Measurements from ENCODE around the gene TUBB6.

TUBB6 gene

DNA sequence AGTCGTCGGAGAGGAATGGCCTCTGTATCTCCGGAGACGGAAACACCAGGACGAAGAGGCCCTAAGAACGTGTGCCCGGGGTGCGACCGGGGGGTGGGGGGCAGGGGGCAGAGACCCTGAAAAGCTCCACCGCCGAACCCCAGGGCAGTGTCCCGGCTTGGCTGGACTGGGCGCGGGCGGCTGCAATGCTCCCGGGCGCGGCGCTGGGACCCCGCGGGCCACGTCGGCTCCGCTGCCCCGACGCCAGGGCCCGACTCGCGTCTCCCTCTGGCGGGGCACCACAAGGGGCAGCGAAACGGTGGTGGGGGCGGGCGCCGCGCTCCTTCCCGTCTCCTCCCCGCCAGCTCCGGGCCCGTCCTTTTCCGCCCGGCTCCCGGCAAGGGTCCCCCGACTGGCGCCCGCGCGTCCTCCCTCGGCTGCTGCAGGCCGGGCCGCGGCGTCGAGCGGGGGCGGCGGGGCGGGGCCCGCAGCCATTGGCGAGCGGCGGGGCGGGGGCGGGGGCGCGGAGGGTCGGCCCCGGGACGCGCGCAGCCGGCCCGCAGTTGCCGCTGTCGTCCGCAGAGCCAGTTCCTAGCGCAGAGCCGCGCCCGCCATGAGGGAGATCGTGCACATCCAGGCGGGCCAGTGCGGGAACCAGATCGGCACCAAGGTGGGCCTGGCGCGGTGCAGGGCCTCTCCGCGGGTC lies at the start of gene TUBB6:
TUBB6 (plus strand) TSS at position 541 of the 685 bp plus-strand sequence; CDS start at position 593, 52 bp downstream.
- no peak for DNase-seq (ENCODE audit: low read depth)

DNA sequence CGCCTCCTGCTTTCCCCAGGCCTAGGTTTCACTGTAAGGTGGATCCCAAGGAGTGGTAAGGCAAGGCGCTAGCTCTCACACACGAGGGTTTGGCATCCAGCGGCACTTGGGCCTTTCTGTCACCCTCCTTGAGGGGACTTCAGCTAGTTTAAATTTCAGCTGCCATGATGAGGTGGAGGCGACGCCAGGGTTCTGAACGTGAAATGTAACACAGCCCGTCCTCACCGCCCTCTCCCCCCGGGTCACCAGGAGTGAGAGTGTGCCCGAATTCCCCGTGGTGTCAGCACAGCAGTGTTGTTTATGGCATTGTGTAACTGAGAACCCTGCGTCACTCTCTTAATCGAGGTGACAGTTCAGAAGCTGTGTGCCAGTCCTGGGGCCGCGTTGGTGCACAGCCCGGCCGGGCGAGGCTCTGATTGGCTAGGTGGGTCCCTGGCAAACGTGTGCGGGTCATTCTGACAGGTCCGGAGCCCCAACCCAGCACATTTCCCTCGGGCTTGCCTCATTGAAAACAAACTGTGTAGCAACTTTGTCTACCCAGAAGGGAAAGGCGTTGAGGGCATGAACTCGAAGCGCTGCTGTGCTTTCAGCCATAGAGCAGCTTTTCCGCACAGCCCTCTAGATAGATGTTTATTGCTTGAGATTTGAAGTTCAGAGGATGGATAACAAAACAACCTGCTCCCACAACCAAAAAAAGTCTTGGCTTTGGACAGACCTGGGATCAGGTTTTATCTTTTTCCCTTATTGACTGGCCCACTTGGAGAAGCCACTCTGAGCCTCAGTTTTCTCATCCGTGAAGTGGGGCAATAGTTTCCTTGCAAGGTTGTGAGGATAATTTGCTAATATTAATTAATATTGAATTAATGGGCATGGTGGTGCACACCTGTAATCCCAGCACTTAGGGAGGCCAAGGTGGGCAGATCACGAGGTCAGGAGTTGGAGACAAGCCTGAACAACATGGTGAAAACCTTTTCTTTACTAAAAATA lies 49.0 kb upstream of the TUBB6 start:
- no peak for DNase-seq (ENCODE audit: low read depth)

DNA sequence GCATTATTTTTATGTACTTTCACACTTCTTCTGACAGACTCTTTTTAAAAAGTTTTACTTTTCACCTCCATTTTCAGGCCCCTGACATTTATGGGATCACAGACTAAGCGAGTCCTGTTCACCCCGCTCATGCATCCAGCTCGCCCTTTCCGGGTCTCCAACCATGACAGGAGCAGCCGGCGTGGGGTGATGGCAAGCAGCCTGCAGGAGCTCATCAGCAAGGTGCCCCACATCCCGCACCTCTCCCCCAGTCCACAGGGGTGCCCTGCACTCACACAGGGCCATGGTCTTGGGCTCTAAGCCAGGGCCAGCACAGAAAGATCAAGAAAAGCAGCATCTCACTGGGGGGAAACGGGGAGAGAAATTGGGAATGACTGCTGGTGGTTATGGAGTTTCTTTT lies 45.3 kb upstream of the TUBB6 start:
- DNase-seq (ENCODE audit: low read depth): no peak

DNA sequence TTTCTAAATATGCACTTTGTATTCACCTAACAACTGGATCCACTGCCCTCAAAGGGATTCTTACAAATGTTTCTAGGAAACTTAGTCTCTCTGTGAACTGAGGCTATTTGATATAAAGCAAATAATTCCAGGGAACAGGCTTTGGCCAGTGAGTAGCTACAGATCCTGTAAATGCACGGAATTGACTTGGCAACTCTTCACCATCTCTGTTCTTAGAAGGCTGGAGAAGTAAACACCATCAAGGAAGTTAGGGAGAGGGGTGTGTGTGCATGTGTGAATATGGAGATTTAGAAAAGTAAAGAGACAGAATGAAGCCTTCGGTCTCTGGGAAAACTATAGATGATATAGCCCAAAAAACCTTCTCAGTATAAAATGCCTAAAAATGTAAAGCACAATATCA lies 43.2 kb upstream of the TUBB6 start:
- DNase-seq (ENCODE audit: low read depth): no peak

DNA sequence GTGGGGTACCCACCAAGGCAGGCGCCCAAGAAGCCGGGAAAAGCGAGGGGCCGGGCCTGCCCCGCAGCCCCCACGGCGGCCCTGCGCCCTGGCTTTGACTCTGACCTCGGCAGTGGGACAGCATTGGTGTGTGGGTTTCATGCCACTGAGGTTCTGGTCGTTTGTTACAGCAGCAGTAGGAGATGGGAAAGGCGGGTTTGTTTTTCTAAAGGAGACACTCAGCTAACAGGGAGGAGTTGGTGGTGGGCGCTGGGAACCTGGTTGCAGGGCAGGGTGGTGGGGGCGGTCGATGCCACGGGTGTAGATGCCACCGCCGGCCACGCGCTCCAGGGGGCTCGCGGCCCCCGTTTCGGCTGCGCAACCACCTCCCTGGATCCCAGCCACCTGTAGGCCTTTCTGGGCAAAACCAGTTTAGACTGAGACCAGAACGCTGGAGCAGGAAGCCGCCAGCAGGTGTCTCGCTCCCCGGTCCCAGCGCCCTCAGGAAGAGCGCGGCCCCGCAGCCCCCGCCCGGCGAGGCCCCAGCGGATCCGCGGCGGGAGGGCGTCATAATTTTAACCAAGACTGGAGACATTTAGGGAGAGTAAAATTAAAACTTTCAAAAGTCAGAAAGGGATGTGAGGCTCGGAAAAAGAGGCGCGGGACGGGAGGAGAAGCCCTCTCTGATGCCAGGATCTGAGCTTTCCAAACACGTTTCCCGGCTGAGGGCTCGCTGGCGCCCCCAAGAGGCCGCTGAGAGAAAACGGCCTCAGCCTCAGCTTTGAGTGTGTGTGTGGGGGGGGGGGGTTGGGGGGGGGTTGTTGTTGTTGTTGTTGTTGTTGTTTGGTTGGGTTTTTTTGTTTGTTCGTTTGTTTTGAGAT lies 36.4 kb upstream of the TUBB6 start:
- DNase-seq (ENCODE audit: low read depth): no peak

DNA sequence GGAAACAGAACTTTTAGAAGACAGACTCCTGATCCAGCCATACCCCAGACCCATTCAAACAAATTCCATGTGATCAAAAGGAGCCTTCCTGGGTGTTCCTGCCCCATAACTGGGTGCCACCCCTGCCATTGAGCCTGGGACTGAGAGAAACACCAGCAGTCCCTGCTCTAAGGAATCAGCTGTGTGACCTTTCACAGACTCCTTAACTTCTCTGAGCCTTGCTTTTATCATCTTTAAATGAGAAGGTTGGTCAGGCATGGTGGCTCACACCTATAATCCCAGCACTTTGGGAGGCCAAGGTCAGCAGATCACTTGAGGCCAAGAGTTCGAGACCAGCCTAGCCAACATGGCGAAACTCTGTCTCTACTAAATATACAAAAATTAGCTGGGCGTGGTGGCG lies 33.2 kb upstream of the TUBB6 start:
- DNase-seq (ENCODE audit: low read depth): no peak

DNA sequence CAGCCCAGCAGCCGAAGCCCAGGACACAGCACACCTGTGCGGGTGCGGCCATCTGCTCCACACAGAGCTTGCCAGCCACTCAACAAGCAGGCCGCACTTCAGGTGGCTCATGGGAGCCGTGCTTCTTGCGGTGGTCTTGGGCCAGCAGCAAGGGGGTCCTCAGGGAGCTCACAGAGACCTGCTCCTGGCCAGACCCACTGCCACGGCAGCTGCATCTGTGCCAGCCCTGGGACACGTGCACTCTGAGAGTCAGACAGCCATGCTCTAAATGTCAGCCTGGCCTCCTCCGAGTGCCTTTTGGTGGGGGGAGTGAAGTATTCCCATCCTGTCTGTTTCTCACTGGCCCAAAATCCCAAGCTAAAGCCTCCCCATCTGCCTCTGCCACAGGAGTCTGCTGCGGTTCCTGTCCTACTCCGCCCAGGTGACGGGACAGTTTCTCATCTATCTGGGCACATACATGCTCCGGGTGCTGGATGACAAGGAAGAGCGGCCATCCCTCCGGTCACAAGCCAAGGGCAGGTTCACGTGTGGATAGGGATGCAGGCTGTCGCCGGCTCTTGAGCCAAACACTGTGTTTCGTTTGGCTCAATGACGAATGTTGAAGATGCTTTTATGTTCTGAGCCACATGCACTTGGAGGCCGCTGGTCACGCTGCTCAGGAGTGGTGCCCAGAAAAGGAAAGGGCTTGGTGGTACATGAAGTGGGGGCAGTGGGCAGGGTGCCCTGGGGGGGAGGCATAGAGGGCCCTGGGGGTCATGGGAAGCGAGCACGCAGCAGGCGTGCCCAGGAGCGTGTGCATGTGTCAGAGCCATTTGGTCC lies 31.1 kb upstream of the TUBB6 start:
- no peak for DNase-seq (ENCODE audit: low read depth)

DNA sequence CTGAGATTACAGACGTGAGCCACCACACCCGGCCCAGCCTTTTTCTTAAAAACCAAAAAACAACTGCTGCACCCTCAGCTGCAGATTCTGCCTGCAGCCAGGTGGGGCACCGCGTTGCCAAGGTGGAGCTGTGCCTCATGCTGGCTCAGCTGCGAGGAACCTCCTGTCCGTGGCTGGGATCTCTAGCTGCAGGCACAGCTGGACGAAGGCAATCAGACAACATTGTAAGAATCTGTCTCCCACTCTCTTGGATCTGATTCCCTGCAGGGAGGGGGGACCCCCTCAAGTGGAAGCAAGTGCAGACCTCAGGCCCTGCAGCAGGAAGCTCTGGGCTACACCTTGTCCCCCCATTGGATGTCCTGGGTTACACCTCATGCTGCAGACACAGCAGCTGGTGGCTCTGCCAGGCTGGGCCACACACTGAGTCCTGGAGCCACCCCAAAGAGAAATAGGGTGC lies 29.8 kb upstream of the TUBB6 start:
- DNase-seq (ENCODE audit: low read depth): no peak

DNA sequence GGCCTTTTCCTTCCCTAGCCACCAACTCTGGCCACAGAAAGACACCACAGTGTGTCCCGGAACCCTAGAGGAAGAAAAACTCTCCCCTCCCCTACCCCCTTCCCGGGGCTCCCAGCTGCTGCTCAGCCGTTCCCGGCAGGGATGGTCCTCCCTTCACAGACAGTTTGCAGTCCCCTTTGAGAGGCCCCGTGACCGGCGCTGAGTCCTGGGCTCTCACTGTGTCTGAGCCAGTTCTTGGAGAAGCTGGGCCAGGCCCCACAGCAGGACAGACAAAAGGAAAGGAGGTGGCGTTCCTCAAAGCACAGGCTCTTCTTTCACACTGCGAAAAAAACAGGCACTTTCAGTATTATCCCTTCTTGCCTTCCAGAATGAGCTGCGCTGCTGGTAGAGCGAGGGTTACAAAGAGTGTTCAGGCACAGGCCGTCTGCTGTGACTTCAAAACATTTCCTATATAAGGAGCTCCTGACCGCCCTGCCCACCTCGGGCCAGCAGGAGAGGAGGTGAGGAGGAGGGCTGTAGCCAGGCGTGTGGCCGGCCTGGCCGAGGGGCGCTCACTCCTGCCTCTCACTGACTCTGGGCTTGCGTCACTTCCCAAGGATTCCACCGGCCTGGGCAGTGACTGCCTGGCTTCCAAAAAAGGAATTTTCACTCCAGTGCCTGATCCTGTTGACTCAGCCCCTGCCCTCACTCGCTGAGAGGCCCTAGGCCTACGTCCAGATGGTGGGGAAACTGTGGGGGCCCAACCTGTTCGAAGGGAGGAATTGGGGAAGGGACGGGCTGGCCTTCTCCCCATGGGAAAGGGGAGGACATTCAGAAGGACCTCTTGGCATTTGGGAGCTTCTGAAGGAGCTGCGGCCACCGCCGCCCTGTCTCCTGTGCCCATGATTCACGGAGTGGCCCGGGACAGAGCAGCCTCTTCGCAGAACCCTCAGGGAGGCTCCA lies 29.0 kb upstream of the TUBB6 start:
- DNase-seq (ENCODE audit: low read depth): no peak

DNA sequence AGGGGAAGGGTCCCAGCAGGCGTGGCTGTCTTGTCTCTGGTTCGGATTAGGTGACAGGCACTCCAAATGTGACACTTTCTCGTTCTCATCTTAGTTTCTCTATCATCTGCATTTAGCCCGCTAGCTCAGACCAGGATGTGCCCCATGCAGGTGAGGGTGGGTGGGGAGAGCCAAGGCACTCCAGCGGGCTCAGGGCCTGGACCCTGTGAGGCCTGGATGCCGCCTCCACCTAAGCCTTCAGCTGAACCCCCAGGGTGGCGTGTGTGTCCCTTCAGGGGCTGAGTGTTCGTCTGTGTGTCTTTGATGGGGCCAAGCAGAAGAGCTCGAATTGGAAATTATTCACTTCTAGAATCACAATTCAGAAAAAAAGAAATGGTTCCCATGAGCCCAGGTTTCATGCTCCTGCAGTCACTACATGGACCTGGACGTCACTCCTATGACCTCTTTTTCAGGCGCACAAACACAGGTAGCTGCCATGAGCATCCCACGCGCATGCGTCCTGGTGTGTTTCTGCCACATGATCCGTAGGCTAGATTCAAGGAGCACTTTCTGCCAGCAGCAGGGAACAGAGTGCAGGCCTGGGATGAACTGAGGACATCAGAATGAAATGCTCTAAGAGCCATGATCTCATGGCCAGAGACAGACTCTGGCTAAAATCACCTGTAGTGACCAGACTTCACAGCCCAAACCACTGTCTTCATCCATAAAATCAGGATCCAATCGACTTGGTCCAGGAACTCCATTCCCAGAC lies 28.1 kb upstream of the TUBB6 start:
- no peak for DNase-seq (ENCODE audit: low read depth)

DNA sequence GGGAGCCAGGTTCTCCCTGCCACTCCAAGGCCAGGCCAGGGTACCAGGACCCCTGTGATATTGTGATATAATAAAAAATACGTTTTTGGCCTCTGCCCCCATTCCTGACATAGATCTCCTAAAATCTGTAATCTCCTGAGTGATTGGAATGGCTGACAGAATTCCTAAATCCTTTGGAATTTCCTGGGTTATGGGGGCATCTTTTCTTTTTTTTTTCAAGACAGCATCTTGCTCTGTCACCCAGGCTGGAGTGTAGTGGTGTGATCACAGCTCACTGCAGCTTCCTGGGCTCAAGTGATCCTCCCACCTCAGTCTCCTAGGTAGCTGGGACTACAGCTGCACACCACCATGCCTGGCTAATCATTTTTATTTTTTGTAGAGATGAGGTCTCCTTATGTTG lies 26.2 kb upstream of the TUBB6 start:
- no peak for DNase-seq (ENCODE audit: low read depth)

DNA sequence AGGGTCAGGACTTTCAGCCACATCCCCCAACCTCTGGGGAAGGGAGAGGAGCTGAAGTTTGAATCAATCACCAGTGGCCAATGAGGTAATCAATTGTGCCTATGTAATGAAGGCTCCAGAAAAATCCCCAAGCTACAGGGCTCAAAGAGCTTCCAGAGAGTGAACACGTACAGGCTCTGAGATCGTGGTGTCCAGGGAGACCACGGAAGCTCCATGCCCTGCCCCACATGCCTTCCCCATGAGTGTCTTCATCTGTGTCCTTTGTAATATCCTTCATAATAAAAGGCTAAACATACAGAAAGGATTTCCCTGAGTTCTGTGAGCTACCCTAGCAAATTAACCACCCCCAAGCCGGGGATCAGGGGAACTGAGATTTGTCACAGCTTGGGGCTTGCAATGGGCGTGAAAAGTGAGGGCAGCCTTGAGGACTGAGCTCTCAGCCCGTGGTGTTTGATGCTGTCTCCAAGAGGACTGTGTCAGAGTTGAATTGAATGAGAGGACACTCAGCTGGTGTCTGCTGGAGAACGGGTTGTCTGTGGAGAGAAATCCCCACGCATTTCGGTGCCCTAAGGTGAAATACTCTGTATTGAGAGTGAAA lies 25.5 kb upstream of the TUBB6 start:
- no peak for DNase-seq (ENCODE audit: low read depth)

DNA sequence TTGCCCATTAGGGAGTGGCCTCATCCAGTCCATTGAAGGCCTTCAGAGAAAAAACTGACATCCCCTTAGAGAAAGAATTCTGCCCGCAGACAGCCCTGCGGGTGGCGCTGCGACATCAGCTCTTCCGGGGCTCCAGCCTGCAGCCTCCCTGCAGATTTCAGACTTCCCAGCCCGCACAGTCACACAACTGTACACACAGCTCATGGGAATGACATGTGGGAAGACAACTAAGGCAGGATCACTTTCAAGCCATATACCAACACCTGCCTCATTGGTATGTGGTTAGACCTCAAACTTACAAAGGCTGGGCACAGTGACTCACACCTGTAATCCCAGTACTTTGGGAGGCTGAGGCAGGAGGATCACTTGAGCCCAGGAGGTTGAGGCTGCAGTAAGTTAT lies 24.8 kb upstream of the TUBB6 start:
- no peak for DNase-seq (ENCODE audit: low read depth)

DNA sequence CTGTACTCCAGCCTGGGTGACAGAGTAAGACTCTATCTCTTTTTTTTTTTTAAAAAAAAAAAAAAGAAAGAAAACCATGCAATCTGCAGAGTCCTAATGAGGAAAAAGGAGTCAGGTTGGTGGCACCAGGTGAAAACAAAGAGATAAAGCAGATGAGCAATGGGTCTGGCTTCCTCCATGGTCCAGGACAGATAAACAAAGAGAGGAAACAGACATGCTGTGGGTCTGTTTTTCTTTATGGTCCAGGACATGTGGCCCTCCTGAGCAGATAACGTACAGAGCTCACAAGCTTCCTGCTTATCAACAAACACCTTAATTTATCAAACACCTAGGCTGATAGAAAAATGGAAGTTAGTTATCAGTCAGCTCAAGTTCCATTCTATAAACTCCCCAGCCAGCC lies 24.4 kb upstream of the TUBB6 start:
- DNase-seq (ENCODE audit: low read depth): no peak

DNA sequence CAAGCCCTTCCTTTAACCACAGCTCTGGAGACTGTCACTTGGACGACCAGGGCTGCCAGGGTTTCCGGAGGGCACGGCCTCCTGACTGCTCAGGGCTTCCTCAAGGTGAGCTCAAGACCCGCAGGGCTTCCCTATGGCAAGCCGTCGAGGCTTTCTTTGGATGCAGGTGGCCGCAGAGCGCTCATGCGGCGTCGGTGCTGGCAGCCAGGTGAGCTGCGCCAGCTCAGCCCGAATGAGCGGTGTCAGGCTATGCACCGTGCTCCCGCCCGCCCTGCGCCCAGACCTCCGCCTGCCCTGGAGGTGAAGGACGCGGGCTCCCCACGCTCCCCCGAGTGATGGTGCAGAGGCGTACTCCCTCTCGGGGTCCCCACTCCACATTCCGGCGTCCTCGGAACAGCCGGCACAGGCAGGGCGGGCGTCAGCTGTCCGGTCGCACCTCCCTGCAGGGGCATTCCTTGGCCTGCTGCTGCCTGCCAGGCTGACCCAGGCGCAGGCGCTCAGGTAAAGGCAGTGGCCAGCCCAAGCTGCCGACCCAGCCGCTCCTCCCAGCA lies 20.8 kb upstream of the TUBB6 start:
- DNase-seq (ENCODE audit: low read depth): no peak

DNA sequence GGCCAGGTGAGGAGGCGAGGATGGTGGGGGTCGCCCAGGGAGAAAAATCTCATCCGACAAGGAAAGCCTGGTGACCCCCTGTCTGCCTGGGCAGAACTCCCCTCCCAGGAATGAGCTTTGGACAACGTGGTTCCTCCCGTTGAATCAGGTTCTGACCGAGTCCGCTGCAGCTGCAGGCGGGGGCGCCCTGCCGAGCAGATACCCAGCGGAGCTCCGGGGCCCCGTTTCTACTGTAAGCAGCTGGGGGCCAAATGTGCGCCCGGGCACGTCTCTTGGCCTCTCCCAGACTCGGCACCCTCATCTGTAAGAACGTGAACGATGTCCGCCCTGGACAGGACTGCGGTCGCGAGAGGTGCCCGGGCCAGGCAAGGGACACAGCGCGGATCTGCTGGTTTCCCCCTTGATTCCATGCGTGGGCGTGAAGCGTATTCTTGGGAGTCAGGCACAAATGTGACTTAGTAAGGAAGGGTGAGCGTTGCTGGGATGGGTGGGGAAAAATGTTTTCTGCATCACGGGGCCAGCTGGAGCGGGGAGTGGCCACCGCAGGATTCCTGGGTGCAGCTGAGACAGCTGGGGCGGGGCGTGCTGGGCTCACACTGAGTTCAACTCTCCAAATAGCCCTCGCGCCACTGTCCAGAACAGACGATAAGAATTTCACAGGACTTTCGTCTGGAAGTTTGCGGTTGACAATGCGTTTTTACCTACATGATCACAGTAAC lies 20.2 kb upstream of the TUBB6 start:
- DNase-seq (ENCODE audit: low read depth): no peak

DNA sequence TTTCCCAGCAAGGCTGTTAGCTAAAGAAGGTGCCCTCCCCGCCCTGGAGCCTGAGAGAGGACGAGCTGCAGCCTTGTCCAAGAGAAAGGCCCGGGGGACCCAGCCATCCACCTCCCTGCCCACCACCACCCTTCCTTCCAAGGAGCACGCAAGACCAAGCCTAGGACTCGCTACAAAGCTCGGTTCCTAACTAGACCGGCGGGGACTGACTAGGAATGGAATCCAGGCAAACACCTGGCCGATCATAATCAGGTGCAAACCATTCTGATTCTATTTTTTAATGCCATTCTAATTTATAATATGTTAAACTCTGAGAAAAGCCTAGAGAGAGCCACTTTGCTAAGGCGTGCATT lies 19.7 kb upstream of the TUBB6 start:
- no peak for DNase-seq (ENCODE audit: low read depth)

DNA sequence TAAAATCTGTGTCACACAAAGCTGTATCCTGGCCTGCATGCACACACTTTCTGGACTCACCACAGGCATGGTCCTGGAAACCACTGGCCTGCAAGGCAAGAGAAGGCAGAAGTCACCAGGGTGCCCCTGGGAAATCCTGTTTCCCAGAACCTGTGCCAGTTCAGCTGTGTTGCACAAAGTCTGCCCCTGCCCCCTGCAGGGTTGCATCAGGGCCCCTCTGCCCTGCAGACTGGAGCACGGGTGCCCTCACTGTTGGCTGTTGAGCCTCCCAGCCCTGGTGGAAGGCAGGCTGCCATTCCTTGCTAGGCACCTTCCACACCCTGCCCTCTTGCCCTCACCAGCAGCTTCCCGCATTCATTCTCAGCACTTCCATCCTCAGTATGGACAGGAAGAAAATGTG lies 18.0 kb upstream of the TUBB6 start:
- DNase-seq (ENCODE audit: low read depth): no peak

All from T-helper 22 cell (primary cell).